HG03460 (cell line): Measurements from ENCODE around the gene COL8A1.

ENCODE experiments used
- ATAC-seq: cut with Tn5 transposase; IDR thresholded peaks from one replicate; pipeline ENCODE4 v1.9.1; 2021; ENCODE audit not compliant: unreplicated experiment

The COL8A1 gene

GRCh38 chr3:99789011-99789721 lies 150.8 kb downstream of the COL8A1 start:
- ATAC-seq: peak; percentile 90

DNA sequence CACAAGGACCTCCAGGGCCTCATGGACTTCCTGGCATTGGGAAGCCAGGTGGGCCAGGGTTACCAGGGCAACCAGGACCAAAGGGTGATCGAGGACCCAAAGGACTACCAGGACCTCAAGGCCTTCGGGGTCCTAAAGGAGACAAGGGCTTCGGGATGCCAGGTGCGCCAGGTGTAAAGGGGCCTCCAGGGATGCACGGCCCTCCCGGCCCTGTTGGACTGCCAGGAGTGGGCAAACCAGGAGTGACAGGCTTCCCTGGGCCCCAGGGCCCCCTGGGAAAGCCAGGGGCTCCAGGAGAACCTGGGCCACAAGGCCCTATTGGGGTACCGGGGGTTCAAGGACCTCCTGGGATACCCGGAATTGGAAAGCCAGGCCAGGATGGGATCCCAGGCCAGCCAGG lies 156.1 kb downstream of the COL8A1 start:
- no peak for ATAC-seq

DNA sequence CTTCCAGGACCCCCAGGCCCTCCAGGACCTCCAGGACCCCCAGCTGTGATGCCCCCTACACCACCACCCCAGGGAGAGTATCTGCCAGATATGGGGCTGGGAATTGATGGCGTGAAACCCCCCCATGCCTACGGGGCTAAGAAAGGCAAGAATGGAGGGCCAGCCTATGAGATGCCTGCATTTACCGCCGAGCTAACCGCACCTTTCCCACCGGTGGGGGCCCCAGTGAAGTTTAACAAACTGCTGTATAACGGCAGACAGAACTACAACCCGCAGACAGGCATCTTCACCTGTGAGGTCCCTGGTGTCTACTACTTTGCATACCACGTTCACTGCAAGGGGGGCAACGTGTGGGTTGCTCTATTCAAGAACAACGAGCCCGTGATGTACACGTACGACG lies 157.2 kb downstream of the COL8A1 start:
- no peak for ATAC-seq

DNA sequence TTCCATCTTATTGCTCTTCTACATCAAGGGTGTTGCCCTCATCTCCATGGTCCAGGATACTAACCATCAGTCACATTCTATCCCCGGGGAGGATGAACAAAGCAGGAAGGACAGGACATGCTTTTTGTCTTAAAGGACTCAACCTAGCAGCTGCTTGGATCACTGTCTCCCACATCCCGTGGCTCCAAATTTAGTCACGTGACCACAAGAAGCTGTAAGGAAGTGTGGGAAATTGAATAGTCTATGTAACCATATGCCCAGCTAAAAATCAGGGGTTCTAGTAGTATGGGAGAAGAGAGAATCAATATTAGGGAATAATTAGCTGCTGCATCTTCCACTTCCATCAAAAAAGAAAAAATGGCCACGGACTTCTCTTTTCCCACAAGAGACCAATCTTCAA lies 161.0 kb downstream of the COL8A1 start:
- ATAC-seq: no peak

GRCh38 chr3:99803297-99803696 lies 164.9 kb downstream of the COL8A1 start:
- no peak for ATAC-seq

DNA sequence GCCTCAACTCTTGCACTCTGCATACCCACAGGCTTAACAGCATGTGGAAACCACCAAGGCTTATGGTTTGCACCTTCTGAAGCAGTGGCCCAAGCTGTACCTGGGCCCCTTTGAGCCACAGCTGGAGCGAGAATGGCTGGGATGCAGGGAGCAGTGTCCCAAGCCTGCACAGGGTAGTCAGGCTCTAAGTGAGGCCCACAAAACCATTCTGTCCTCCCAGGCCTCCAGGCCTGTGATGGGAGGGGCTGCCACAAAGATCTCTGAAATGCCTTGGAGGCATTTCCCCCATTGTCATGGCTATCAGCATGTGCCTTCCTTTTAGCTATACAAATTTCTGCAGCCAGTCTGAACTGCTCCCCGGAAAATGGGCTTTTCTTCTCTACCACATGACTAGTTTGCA lies 166.8 kb downstream of the COL8A1 start:
- no peak for ATAC-seq

DNA sequence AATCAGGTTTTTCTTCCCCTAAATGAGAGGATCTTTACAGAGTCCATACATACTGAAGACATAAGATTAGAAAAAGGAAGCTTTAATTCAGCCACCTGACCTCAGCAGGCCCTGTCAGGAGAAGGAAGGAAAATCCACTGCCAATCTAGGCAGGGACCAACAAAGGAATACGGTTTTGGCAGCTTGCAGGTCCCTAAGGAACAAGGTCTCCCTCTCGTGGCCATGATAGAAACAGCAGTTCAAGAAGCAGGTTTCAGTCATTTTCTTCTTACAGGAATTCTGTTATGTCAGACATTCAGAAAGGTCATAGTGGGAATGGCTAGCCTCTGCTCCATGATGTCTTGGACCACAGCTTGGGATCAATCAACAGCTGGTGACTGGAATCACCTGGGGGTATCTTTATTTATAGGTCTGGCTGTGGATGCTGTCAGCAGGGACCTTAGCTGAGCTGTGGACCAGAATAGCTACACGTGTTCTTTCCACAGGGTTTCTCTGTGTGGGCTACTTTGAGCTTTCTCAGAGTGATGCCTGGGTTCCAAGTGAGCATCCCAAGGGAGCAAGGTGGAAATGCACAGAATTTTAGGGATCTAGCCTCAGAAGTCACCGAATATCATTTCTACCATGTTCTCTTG lies 169.9 kb downstream of the COL8A1 start:
- no peak for ATAC-seq

- ATAC-seq: no peak
Observed at GRCh38 chr3:99809565-99809964, 171.2 kb downstream of the COL8A1 start.

DNA sequence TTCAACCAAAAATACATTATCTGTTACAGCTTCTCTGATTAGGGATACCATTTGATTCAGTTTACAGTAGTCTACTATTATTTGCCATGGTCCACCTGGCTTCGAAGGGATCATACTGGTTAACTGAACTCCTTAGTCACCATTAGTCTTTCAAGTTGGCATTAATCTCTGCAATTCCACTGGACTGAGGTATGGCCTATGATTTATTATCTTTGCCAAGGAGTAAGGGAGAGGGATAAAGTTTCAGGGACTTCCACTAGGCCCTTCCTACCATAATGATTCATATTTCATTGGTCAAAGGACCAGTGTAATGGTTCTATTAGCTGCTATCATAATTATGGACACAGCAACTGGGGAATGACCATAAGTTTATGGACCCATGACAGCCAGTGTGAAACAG lies 172.0 kb downstream of the COL8A1 start:
- ATAC-seq: no peak

DNA sequence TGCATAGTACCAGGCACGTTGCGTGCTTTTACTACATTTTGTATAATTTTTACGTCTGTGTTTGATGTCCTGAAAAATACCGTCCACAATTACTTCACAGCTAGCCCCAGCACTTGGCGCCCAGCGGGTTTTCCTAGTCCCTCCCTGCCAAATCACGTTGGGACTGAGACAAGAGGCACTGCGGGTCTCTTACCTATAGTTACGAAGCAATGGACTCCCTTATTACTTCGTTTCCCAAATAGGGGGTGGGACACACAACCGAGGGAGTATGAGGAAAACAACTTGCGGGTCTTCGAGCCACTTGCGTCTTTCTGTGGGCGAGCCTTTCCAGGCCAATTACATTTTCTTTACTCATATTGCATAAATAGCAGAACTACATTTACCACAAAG lies 178.6 kb downstream of the COL8A1 start:
- ATAC-seq: no peak

DNA sequence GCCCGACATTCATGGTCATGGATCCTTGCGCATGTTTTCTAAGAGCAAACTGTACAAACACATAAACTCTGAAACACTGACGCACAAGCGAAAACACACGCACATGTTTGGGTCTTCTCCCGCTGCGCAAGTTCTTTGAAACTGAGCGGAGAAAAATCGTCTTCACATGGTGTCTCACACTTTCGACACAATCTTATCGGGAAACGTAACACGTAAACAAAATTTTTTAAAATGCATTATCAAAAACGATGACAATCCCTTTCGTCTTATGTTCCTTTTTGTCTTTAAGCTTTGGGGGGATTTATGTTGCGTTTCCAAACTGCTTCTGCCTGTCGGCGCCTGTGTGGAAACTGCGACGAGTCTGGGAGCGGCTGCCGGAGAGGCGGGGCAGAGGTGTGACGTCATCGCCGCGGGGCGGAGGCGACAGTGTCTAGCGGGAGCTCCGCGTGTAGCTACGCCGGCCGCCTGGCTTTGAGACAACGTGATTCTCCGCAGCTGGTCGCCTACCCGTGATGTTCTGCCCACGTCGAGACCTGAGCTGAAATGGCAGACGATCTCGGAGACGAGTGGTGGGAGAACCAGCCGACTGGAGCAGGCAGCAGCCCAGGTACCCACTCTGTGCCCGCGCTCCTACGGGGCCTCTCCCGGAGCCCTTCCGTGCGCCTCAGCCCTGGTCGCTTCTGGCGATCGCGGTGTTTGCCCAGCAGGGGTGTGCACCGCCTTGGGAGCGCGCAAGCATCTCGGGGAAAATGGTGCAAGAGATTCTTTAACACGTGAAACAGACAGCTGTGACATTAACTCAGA lies 179.2 kb downstream of the COL8A1 start, which contains the start of gene CMSS1:
Gene CMSS1 (plus strand): TSS at position 426 of the 804 bp plus-strand sequence.
- peak; percentile 98 for ATAC-seq

- ATAC-seq: no peak
Observed at GRCh38 chr3:99818818-99819217, 180.4 kb downstream of the COL8A1 start.

DNA sequence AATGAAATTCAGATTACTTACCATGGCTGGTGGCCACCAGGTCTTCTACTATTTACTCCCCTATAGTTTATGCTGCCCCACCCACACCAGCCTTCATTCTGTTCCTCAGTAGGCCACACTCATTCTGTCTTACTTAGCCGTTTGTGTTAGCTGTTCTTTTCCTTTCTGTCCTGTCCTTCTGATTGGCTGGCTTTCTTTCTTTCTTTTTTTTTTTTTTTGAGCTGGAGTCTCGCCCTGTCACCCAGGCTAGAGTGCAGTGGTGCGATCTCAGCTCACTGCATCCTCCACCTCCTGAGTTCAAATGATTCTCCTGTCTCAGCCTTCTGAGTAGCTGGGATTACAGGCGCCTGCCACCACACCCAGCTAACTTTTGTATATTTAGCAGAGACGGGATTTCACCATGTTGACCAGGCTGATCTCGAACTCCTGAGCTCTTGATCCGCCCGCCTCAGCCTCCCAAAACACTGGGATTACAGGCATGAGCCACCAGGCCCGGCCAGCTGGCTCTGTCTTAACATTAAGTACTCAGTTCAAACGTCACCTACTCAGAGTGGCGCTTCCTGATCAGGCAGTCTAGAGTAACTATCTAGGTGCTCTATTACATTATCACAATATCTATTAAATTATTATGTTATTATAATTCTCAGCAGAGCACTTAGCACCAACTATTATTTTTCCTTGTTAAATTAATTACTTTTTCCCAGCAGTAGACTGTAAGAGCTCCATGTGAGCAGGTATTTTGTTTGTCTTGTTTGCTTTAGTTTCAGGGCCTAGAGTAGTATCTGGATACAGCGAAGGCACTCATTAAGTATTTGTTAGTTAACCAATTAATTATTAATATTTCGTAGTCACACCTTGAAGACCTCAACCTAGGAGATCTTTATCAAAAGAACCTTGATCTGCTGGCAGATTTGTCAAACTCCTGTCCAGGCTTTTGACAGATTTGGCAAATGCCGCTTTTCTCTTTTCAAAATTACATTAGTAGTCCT lies 185.6 kb downstream of the COL8A1 start:
- no peak for ATAC-seq

DNA sequence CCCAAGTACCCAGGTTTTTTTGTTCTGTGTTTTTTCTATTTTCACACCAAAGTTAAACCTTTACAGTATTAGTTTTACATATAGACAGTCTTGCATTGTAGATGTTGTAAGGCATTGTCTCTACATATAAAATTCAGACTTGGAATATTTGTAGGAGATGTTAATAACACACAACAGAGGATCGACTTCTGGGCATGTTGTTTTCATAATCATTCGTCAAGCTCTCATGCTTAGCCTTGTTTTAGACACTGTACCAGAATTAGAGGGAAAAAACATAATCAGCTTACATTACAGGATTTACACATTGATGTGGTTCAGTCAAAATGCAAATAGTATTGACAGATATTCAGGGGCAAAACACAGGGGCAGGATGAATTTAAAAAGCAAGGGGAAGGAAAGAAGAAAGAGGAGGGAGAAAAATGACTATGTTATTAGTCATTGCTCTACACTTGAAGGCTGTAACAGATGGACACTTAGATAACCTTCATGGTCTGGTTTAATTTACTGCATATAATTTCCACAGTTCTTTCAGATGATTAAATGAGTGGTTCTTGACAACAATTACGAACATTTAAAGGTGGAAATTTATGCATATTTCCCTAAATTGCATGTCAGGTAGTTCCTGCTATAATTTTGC lies 186.7 kb downstream of the COL8A1 start:
- no peak for ATAC-seq

DNA sequence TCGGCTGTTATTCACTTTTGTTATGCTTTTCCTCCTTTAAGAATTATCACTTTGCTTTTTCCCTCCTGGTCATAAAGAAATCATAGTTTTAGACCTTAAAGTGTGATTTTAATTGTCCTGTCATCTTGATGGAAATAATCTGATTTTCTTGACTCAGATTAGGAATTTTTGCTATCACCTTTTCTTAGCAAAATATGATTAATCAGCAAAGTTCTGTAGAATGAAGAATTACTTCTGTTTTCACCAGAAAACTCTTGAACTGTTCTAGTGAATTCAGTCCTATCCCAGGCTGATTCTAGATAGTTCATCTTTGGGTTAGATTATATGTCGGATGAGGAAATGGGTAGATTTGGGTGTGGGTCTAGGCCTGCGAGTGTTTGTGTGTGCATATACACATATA lies 191.4 kb downstream of the COL8A1 start:
- ATAC-seq: no peak

- ATAC-seq: no peak
Observed at GRCh38 chr3:99833617-99834205, 195.3 kb downstream of the COL8A1 start.

- ATAC-seq: no peak
Observed at GRCh38 chr3:99834211-99834957, 196.0 kb downstream of the COL8A1 start.

- no peak for ATAC-seq
Observed at GRCh38 chr3:99836681-99837080, 198.3 kb downstream of the COL8A1 start.

DNA sequence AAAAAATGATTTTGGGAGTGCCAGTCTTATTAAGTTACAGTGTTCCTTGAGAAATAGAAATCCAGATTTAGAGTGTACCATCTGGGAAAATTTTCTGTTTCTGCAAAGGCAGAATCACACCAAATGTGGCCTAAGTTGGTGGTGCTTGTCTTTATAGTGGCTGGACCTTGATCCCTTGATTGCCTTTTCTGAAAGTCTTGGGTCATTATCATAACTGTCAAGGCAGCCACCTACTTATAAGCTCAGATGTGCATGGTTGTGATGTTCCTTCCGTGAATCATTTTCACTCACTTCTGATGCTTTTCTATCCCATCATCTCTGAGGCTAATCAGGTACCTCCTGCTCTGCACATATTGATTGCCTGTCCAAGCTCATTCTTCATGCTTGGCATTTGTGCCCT lies 199.3 kb downstream of the COL8A1 start:
- no peak for ATAC-seq
